ENCODE results near the gene IL7R. TPM values are rescaled to one million over a fixed set of nuclear protein-coding genes. Genes with fewer than 3 reads are reported as not detected.

Gene IL7R
- total RNA-seq, 4 donors from 2014 or later, result 2.8 to 6.3 (median 5.7) TPM

GRCh38 chr5:35815089-35815936 lies 41.4 kb upstream of the IL7R start:
- TF ChIP-seq CTCF (IDR thresholded peaks at IDR 0.05) (no peak), EP300 (IDR thresholded peaks at IDR 0.05) (no peak), POLR2A (IDR thresholded peaks at IDR 0.05) (no peak)
- DNase-seq (ENCODE audit: low spot score in 2 of 2), result no peak
- Histone ChIP-seq H3K4me1 (no peaks in the 10 kb centered on the region), H3K36me3 (no peaks in the 10 kb centered on the region), H3K4me3 (no peak overlapping the region), H3K27ac (no peak overlapping the region), H3K27me3 (no peaks in the 10 kb centered on the region), H3K9me3 (no peaks in the 10 kb centered on the region)
- WGBS, 2 donors, result 83 to 90% methylated on average over 10 of the region's 10 CpGs

GRCh38 chr5:35816881-35817521 lies 39.7 kb upstream of the IL7R start:
- 64 to 72% methylated on average over 4 of the region's 4 CpGs for WGBS, 2 donors
- peak overlapping the region in 1 of 4 donors; percentile 8 for H3K27ac ChIP-seq
- H3K36me3 ChIP-seq, result no peaks in the 10 kb centered on the region
- H3K27me3 ChIP-seq, result no peaks in the 10 kb centered on the region
- H3K4me1 ChIP-seq, result no peaks in the 10 kb centered on the region
- H3K4me3 ChIP-seq, result no peak overlapping the region
- no peak for TF ChIP-seq EP300 (IDR thresholded peaks at IDR 0.05)
- TF ChIP-seq POLR2A (IDR thresholded peaks at IDR 0.05), result no peak
- TF ChIP-seq CTCF (IDR thresholded peaks at IDR 0.05), result no peak
- DNase-seq (ENCODE audit: low spot score in 2 of 2), result no peak
- H3K9me3 ChIP-seq, result no peaks in the 10 kb centered on the region

GRCh38 chr5:35819026-35819425 lies 37.7 kb upstream of the IL7R start:
- no peaks in the 10 kb centered on the region for H3K4me1 ChIP-seq
- WGBS, 2 donors, result 82 to 88% methylated on average over 2 of the region's 2 CpGs
- DNase-seq (ENCODE audit: low spot score in 2 of 2), result no peak
- no peaks in the 10 kb centered on the region for H3K9me3 ChIP-seq
- H3K27me3 ChIP-seq, result no peaks in the 10 kb centered on the region
- H3K4me3 ChIP-seq, result no peak overlapping the region
- no peak overlapping the region for H3K27ac ChIP-seq
- H3K36me3 ChIP-seq, result no peaks in the 10 kb centered on the region
- TF ChIP-seq EP300 (IDR thresholded peaks at IDR 0.05) (no peak), CTCF (IDR thresholded peaks at IDR 0.05) (no peak), POLR2A (IDR thresholded peaks at IDR 0.05) (no peak)

- DNase-seq (ENCODE audit: low spot score in 2 of 2), result no peak
- Histone ChIP-seq H3K4me1 (no peaks in the 10 kb centered on the region), H3K36me3 (no peaks in the 10 kb centered on the region), H3K9me3 (no peaks in the 10 kb centered on the region), H3K4me3 (no peak overlapping the region), H3K27me3 (no peaks in the 10 kb centered on the region), H3K27ac (no peak overlapping the region)
- 91 to 96% methylated on average over 1 of the region's 1 CpG for WGBS, 2 donors
- TF ChIP-seq EP300 (IDR thresholded peaks at IDR 0.05) (no peak), CTCF (IDR thresholded peaks at IDR 0.05) (no peak), POLR2A (IDR thresholded peaks at IDR 0.05) (no peak)
Measured at GRCh38 chr5:35819668-35820067, 37.0 kb upstream of the IL7R start.

GRCh38 chr5:35820735-35821134 lies 36.0 kb upstream of the IL7R start:
- Histone ChIP-seq H3K9me3 (no peaks in the 10 kb centered on the region), H3K27ac (no peak overlapping the region), H3K27me3 (no peaks in the 10 kb centered on the region), H3K36me3 (no peaks in the 10 kb centered on the region), H3K4me1 (no peaks in the 10 kb centered on the region), H3K4me3 (no peak overlapping the region)
- TF ChIP-seq POLR2A (IDR thresholded peaks at IDR 0.05), result no peak
- no peak for TF ChIP-seq EP300 (IDR thresholded peaks at IDR 0.05)
- no peak for TF ChIP-seq CTCF (IDR thresholded peaks at IDR 0.05)
- no peak for DNase-seq (ENCODE audit: low spot score in 2 of 2)
- WGBS, 2 donors, result 60 to 83% methylated on average over 4 of the region's 4 CpGs
